GM12801 (cell line): ENCODE results near the gene CDK2.

Experiments
- TF ChIP-seq, protein P1 (sequence below): IDR thresholded peaks from one replicate; pipeline ENCODE4 v1.5.1; 2011; ENCODE audit warnings: control low read depth; ENCODE audit not compliant: insufficient read length; ENCODE audit errors: extremely low read depth

CDK2 gene

DNA sequence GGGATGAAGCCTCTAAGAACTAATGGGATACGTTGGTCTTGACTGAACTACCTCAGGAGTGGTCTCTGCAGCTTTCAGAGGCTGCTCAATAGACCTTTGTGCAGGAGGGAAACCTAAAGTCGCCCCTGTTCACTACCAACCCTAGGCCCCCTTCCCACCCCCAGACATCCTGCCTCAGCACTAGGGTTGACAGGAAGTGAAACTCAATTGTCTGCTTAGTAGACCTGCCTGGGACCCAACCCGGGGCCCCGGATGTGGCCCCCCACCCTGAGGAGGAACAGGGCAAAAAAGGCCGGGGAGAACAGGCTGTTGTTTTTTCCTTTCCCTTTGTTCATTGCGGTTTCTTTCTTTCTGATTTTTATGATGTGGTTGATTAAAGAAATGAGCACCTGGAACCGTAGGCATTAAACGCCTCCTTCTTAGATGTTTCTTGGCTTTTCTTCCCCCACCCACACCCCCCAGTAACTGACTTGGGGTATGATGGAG is 37.3 kb upstream of the CDK2 start:
- TF ChIP-seq, protein P1, sequence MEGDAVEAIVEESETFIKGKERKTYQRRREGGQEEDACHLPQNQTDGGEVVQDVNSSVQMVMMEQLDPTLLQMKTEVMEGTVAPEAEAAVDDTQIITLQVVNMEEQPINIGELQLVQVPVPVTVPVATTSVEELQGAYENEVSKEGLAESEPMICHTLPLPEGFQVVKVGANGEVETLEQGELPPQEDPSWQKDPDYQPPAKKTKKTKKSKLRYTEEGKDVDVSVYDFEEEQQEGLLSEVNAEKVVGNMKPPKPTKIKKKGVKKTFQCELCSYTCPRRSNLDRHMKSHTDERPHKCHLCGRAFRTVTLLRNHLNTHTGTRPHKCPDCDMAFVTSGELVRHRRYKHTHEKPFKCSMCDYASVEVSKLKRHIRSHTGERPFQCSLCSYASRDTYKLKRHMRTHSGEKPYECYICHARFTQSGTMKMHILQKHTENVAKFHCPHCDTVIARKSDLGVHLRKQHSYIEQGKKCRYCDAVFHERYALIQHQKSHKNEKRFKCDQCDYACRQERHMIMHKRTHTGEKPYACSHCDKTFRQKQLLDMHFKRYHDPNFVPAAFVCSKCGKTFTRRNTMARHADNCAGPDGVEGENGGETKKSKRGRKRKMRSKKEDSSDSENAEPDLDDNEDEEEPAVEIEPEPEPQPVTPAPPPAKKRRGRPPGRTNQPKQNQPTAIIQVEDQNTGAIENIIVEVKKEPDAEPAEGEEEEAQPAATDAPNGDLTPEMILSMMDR, result no peak

DNA sequence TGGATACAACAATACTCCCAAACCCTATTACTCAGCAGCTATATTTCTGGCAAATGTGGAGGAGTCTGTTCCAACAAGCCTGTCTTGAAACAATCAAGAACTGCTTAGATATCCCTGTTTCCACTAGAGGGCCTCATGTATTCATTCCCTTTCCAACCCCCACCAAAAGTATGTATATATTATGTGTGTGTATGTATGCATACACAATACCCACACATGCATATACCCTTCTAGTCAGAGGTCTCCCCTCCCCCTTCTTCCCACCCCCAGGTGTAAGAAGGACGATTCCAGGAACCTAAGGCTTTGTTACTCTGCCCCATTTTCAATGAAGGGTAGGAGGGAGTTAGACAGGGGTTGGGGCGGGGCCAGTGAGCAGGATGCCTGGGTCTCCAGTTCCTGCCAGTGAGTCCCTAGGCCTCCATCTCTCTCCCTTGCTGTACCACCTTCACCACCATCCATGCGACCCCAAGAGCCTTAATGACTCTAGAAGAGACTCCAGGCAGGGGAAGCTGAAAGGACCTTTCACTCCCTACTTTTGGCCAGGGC is 35.8 kb upstream of the CDK2 start, which contains the start of gene DGKA:
DGKA (plus strand) TSS at position 392 of the 546 bp plus-strand sequence. CDS start 5,342 bp downstream, outside the sequence.
- TF ChIP-seq, protein P1, result no peak

DNA sequence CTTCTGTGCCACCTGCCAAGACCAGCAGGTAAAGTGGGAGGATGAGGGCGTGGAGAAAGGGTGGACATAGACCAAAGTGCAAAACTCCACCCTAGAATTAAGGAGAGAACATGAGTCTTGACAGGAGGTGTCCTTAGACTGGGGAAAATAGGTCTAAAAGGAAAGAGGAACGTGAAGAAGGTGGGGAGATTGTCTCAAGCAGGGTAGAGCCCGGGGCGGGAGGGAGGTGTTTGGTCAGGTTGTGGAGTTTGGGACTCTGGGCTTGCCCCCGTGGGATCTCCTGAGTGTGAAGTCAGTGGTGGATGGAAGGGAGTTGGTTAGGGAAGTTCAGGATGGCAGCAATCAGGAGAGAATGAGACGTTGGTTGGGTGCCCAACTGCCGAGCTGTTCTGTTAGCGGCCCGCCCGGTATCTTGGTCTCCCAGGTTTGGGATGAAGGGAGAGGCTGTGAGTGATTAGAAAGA is 35.3 kb upstream of the CDK2 start:
- TF ChIP-seq, protein P1, result no peak

DNA sequence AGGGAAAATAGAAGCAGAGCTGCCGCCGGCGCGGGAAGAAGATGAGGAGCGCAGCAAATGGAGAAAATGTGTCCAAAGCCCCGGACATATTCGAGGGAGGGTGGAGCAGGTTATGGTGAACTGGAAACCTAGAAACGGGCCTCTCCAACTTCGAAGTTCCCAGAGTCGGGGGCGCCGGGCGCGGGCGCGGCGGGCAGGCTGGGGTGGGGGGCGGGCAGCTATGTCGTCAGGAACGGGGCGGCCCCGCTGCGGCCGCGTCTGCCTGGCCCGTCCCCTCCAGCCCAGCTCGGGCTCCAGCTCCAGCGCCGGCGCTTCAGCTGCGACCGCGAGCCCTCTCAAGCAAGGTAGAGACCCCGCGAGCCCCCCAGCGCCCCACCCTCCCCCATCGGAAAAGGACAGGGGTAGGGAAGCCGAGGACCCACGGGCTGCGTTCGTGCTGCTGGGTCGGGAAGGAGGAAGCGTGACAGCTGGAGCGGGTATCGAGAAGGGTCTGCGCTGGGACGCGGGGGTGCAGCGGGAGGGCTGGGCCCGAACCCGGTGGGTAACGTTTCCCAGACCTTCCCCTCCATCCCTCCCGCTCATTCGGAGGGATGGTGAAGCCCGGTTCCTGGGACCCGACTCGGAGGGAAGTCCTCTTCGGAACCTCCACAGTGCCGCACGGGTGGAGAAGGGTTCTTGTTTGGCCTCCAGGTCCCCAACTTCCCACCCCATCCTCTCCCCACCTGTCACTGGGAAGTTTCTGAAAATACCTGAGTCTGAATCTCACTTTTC is 34.7 kb upstream of the CDK2 start:
- TF ChIP-seq, protein P1, result no peak

DNA sequence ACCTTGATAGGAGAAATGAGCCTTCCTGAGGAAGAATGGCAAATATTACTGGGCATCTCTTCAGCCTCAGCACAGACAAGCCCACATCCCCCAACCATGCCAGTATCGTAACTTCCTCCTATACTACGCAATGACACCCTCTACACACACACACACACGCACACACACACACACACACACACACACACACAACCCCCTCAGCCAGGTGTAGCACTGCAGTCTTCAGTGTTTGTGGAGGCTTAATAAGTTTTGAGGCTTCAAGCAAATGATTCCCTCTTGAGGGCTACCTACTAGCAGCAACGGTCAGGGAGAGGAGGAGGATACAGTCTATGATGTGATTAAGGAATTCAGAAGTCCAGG is 34.1 kb upstream of the CDK2 start:
- TF ChIP-seq, protein P1, result no peak

DNA sequence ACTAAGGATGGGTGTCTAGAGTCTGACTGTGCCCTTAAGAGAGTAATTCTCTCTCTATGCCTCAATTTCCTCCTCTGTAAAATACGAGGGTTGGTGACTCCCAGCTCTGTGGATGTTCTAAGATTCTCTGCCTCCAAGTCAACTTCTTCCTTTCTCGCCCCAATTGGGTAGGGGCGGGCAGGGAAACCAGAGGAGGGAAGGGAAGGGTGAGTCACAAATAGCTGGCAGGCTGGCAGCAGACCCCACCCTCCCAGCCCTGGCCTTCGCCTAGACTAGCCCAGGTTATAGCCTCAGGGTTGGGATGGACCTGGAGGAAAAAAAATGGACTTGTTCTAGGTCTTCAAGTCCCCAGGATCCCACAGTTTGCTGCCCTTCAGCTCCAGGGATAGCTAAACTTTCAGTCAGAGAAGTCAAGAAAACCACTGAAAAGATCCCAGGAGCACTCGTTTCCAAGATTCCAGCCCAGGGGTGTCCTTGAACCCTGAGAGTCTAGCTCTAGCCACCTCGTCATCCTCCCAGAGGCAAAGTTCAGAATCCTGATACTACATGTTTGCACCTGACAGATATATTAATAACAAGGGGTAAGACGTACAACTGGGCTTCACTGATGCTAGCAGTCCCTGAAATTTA is 33.3 kb upstream of the CDK2 start:
- TF ChIP-seq, protein P1, result no peak
